Adrenal gland (tissue), 12 donors: ENCODE data around the gene ACER3. TPM values are rescaled to one million over a fixed set of nuclear protein-coding genes. Genes with fewer than 3 reads are reported as not detected.
A peak's percentile ranks its signal among the peaks of the same experiment; 100 is the strongest.
"Not testable (repeated sequence)": the region's sequence is repeated elsewhere in the genome, so short reads cannot be mapped to it uniquely, and the experiment has no call there.

ENCODE experiments used
- DNase-seq, 7 donors: peaks; one replicate each; pipeline ENCODE4 v3.0.0-alpha.2; 2019 to 2020
- H3K27ac ChIP-seq, 5 donors: fragments of 200-600 bp; sonication (generic) in 4 of 5; 1 replicate in 3 of 5; 2 replicates in 2 of 5; pipeline versions ENCODE4 v1.5.1 to v1.8.0; 2016 to 2020; ENCODE audit warnings: mild to moderate bottlenecking in 1 of 5
- H3K27me3 ChIP-seq: fragments of 200-600 bp; 2 replicates; pipeline ENCODE4 v1.8.0; 2021
- H3K36me3 ChIP-seq, 2 donors: fragments of 200-600 bp; replicated peaks in 1 of 2; 1 replicate in 1 of 2; 2 replicates in 1 of 2; pipeline versions ENCODE4 v1.5.1 to v1.8.0; 2018 to 2022
- H3K4me1 ChIP-seq, 2 donors: fragments of 200-600 bp; replicated peaks in 1 of 2; 1 replicate in 1 of 2; 2 replicates in 1 of 2; pipeline versions ENCODE4 v1.5.1 to v1.8.0; 2018 to 2021
- H3K4me3 ChIP-seq, 4 donors: fragments of 200-600 bp; sonication (generic) in 3 of 4; one replicate each; pipeline ENCODE4 v1.5.1; 2016 to 2018
- H3K9me3 ChIP-seq, 3 donors: fragments of 200-600 bp; sonication (generic) in 1 of 3; replicated peaks in 1 of 3; 1 replicate in 2 of 3; 2 replicates in 1 of 3; pipeline versions ENCODE4 v1.5.1 to v1.8.0; 2016 to 2021
- CTCF ChIP-seq, 6 experiments: fragments of 450-650 bp in 4 of 6; fragments of 200-600 bp in 2 of 6; sonication (generic) in 1 of 6; IDR thresholded peaks; 1 replicate in 5 of 6; 2 replicates in 1 of 6; pipeline versions ENCODE4 v1.5.1 to v1.8.0; 2016 to 2021; ENCODE audit warnings: antibody characterized with exemption in 6 of 6, mild to moderate bottlenecking in 2 of 6, moderate library complexity in 1 of 6
- POLR2A ChIP-seq, 2 donors: fragments of 450-650 bp; IDR thresholded peaks; one replicate each; pipeline ENCODE4 v1.6.1; 2017; ENCODE audit warnings: antibody characterized with exemption in 2 of 2, mild to moderate bottlenecking in 2 of 2, moderate library complexity in 1 of 2
- WGBS, 4 donors: extraction: QIAGEN DNeasy Blood & Tissue Kit in 2 of 4; methylation state at CpG; one replicate each; pipeline versions ENCODE4 v1.1.5 to v1.1.7; 2013 to 2017; 5-methylcytosine and 5-hydroxymethylcytosine counted together
- intact Hi-C, 2 donors: fragments of 100-400 bp; cut with DNase I; formaldehyde crosslinking; loops; one replicate each; pipeline versions ENCODE4 v1.14.1 to v1.15.0; 2022 to 2023
- polyA plus RNA-seq, 3 donors: library from polyadenylated mRNA; stranded (reverse); fragments of 200-250 nt in 2 of 3; fragments of 350-450 nt in 1 of 3; fragmentation: Illumina TruSeq in 1 of 3; extraction: RNeasy Lipid Tissue Mini Kit (QIAGEN cat#74804) in 1 of 3; gene quantifications; one replicate each; pipeline ENCODE4 v1.2.3, GENCODE V29; 2013 to 2014
- total RNA-seq, 9 donors: library from RNA; depleted of rRNA in 4 of 9; stranded (reverse); fragments of >200 nt in 4 of 9; fragments of 120-200 nt in 1 of 9; fragmentation: NEBNext Ultra II Directional in 1 of 9; extraction: Animal tissue kit (Norgen Biotek cat#: 25700) in 1 of 9; gene quantifications; one replicate each; pipeline versions ENCODE4 v1.1.0 to v1.2.4, GENCODE V29; 2013 to 2023
- donor health status: healthy with polysubstance abuse.
- donor health status: Bipolar disorder and iron deficiency.
- donor health status: DM: yes; HTN: yes; CAD: no.
- donor health status: DM: no; HTN: no; CAD: no.
- donor health status: DM: no; HTN: no; CAD: no.
- donor health status: DM: yes; HTN: yes; CAD: no.

Gene ACER3
- total and polyA plus RNA-seq, 12 donors: 4.1 to 22.0 (median 15.3) TPM

GRCh38 chr11:76856571-76856970 is 4.1 kb upstream of the ACER3 start:
- 80 to 94% (median 88%) methylated on average over 2 of the region's 2 CpGs for WGBS, 4 donors
- H3K36me3 ChIP-seq: no peaks in the 10 kb centered on the region
- TF ChIP-seq POLR2A (IDR thresholded peaks at IDR 0.05) (no peak), CTCF (IDR thresholded peaks at IDR 0.05) (no peak)
- DNase-seq: no peak
- no peak overlapping the region for H3K4me3 ChIP-seq
- intact Hi-C loops: no loop called here
- H3K27ac ChIP-seq: no peak overlapping the region
- H3K27me3 ChIP-seq: no peaks in the 10 kb centered on the region
- peaks cover 5 to 11% of the 10 kb centered on the region in 2 donors for H3K4me1 ChIP-seq
- no peaks in the 10 kb centered on the region for H3K9me3 ChIP-seq

- intact Hi-C loops: no loop called here
- TF ChIP-seq POLR2A (IDR thresholded peaks at IDR 0.05): no peak
- no peak for TF ChIP-seq CTCF (IDR thresholded peaks at IDR 0.05)
- Histone ChIP-seq H3K27ac (no peak overlapping the region), H3K4me3 (no peak overlapping the region), H3K27me3 (no peaks in the 10 kb centered on the region), H3K4me1 (peaks cover 5 to 25% of the 10 kb centered on the region in 2 donors), H3K9me3 (no peaks in the 10 kb centered on the region), H3K36me3 (no peaks in the 10 kb centered on the region)
- DNase-seq: no peak
- 53 to 68% (median 62%) methylated on average over 5 to 6 of the region's 6 CpGs for WGBS, 4 donors
Measured at GRCh38 chr11:76857781-76858410, 2.8 kb upstream of the ACER3 start.

GRCh38 chr11:76859708-76860227 is 950 bp upstream of the ACER3 start:
- H3K4me3 ChIP-seq: no peak overlapping the region
- H3K36me3 ChIP-seq: no peaks in the 10 kb centered on the region
- H3K27ac ChIP-seq: peak overlapping the region in 2 of 5 donors; percentile 81 to 91
- no peak for DNase-seq
- 95 to 97% (median 96%) methylated on average over 14 of the region's 14 CpGs for WGBS, 4 donors
- no peaks in the 10 kb centered on the region for H3K9me3 ChIP-seq
- intact Hi-C loops: no loop called here
- TF ChIP-seq CTCF (IDR thresholded peaks at IDR 0.05): no peak
- TF ChIP-seq POLR2A (IDR thresholded peaks at IDR 0.05): no peak
- H3K27me3 ChIP-seq: no peaks in the 10 kb centered on the region
- H3K4me1 ChIP-seq: peaks cover 5 to 38% of the 10 kb centered on the region in 2 donors

- H3K4me1 ChIP-seq: peaks cover 5 to 34% of the 10 kb centered on the region in 2 donors
- TF ChIP-seq POLR2A (IDR thresholded peaks at IDR 0.05) (no peak), CTCF (IDR thresholded peaks at IDR 0.05) (no peak)
- H3K4me3 ChIP-seq: peak overlapping the region in 2 of 4 donors; percentile 92 to 98
- H3K36me3 ChIP-seq: no peaks in the 10 kb centered on the region
- peak overlapping the region in 3 of 5 donors; percentile 81 to 95 (median 91) for H3K27ac ChIP-seq
- no peak for DNase-seq
- H3K9me3 ChIP-seq: no peaks in the 10 kb centered on the region
- H3K27me3 ChIP-seq: no peaks in the 10 kb centered on the region
- WGBS, 4 donors: 34 to 38% (median 37%) methylated on average over 6 of the region's 6 CpGs
- intact Hi-C loops: no loop called here
Measured at GRCh38 chr11:76861490-76861953, 804 bp downstream of the ACER3 start.

- H3K27ac ChIP-seq, H3K36me3 ChIP-seq, H3K4me3 ChIP-seq, H3K27me3 ChIP-seq, intact Hi-C loops, DNase-seq, H3K9me3 ChIP-seq: not testable (repeated sequence)
- H3K4me1 ChIP-seq: peaks cover 5 to 34% of the 10 kb centered on the region in 2 donors
- 79 to 88% (median 82%) methylated on average over 2 of the region's 2 CpGs for WGBS, 4 donors
Measured at GRCh38 chr11:76862794-76863193, 2.1 kb downstream of the ACER3 start.
